ENCODE measurements around the gene TEKTIP1. TPM values are rescaled to one million over a fixed set of nuclear protein-coding genes. Genes with fewer than 3 reads are reported as not detected.

TEKTIP1 gene
- total RNA-seq, 1 experiment from 2014 or later = 0.49 TPM

GRCh38 chr19:3586127-3586626 is 47.2 kb downstream of the TEKTIP1 start:
- intact Hi-C loops (cut with micrococcal nuclease) = no loop called here
- Mint-ChIP-seq H3K36me3 (ENCODE audit: insufficient read depth, unreplicated experiment) (no peaks in the 10 kb centered on the region), H3K27me3 (ENCODE audit: insufficient read depth, unreplicated experiment) (no peaks in the 10 kb centered on the region), H3K4me1 (ENCODE audit: insufficient read depth, unreplicated experiment) (no peaks in the 10 kb centered on the region), H3K27ac (ENCODE audit: low read depth, unreplicated experiment) (no peak overlapping the region), H3K4me3 (ENCODE audit: unreplicated experiment) (no peak overlapping the region), H3K9me3 (ENCODE audit: unreplicated experiment) (no peaks in the 10 kb centered on the region)
- BruUV-seq (replicated peaks) = no TSS peak
- peak; percentile 44 for TF ChIP-seq CTCF (IDR thresholded peaks at IDR 0.05; ENCODE audit: unreplicated experiment)
- ChIA-PET POLR2A (interaction anchor here (1.2 kb wide), 1 partner anchor 13 kb away, joined by 3 read pairs; no protein-coding TSS in a partner anchor), CTCF (interaction anchor here (0.6 kb wide), 2 partner anchors 22 to 323 kb away, joined by 3 read pairs; no protein-coding TSS in a partner anchor)
- no peak for DNase-seq (ENCODE audit: unreplicated experiment)

- Mint-ChIP-seq H3K9me3 (ENCODE audit: unreplicated experiment) (no peaks in the 10 kb centered on the region), H3K36me3 (ENCODE audit: insufficient read depth, unreplicated experiment) (no peaks in the 10 kb centered on the region), H3K27ac (ENCODE audit: low read depth, unreplicated experiment) (no peak overlapping the region), H3K4me3 (ENCODE audit: unreplicated experiment) (no peak overlapping the region), H3K4me1 (ENCODE audit: insufficient read depth, unreplicated experiment) (no peaks in the 10 kb centered on the region), H3K27me3 (ENCODE audit: insufficient read depth, unreplicated experiment) (no peaks in the 10 kb centered on the region)
- ChIA-PET CTCF (interaction anchor here (0.6 kb wide), 2 partner anchors 21 to 278 kb away, joined by 3 read pairs; no protein-coding TSS in a partner anchor), POLR2A (interaction anchor here (1.2 kb wide), 1 partner anchor 13 kb away, joined by 3 read pairs; no protein-coding TSS in a partner anchor)
- intact Hi-C loops (cut with micrococcal nuclease) = no loop called here
- no TSS peak for BruUV-seq (replicated peaks)
- TF ChIP-seq CTCF (IDR thresholded peaks at IDR 0.05; ENCODE audit: unreplicated experiment) = no peak
- DNase-seq (ENCODE audit: unreplicated experiment) = peak; percentile 29
Measured at GRCh38 chr19:3586707-3587346, 47.9 kb downstream of the TEKTIP1 start.

- POLR2A ChIA-PET = no interaction called here
- Mint-ChIP-seq H3K27me3 (ENCODE audit: insufficient read depth, unreplicated experiment) (no peaks in the 10 kb centered on the region), H3K27ac (ENCODE audit: low read depth, unreplicated experiment) (no peak overlapping the region), H3K4me1 (ENCODE audit: insufficient read depth, unreplicated experiment) (no peaks in the 10 kb centered on the region), H3K4me3 (ENCODE audit: unreplicated experiment) (no peak overlapping the region), H3K9me3 (ENCODE audit: unreplicated experiment) (no peaks in the 10 kb centered on the region), H3K36me3 (ENCODE audit: insufficient read depth, unreplicated experiment) (no peaks in the 10 kb centered on the region)
- BruUV-seq (replicated peaks) = no TSS peak
- no peak for DNase-seq (ENCODE audit: unreplicated experiment)
- intact Hi-C loops (cut with micrococcal nuclease) = no loop called here
- no peak for TF ChIP-seq CTCF (IDR thresholded peaks at IDR 0.05; ENCODE audit: unreplicated experiment)
- CTCF ChIA-PET = interaction anchor here (1.0 kb wide), 1 partner anchor 11 kb away, joined by 3 read pairs; no protein-coding TSS in a partner anchor
Measured at GRCh38 chr19:3589439-3589838, 50.5 kb downstream of the TEKTIP1 start.

- H3K27me3 Mint-ChIP-seq (ENCODE audit: insufficient read depth, unreplicated experiment) = no peaks in the 10 kb centered on the region
- intact Hi-C loops (cut with micrococcal nuclease) = no loop called here
- no peaks in the 10 kb centered on the region for H3K4me1 Mint-ChIP-seq (ENCODE audit: insufficient read depth, unreplicated experiment)
- H3K36me3 Mint-ChIP-seq (ENCODE audit: insufficient read depth, unreplicated experiment) = no peaks in the 10 kb centered on the region
- no peaks in the 10 kb centered on the region for H3K9me3 Mint-ChIP-seq (ENCODE audit: unreplicated experiment)
- TF ChIP-seq CTCF (IDR thresholded peaks at IDR 0.05; ENCODE audit: unreplicated experiment) = no peak
- H3K4me3 Mint-ChIP-seq (ENCODE audit: unreplicated experiment) = no peak overlapping the region
- no TSS peak for BruUV-seq (replicated peaks)
- ChIA-PET CTCF (interaction anchor here (0.7 kb wide), 1 partner anchor 656 kb away, joined by 4 read pairs; no protein-coding TSS in a partner anchor), POLR2A (no interaction called here)
- no peak overlapping the region for H3K27ac Mint-ChIP-seq (ENCODE audit: low read depth, unreplicated experiment)
- DNase-seq (ENCODE audit: unreplicated experiment) = no peak
Measured at GRCh38 chr19:3589949-3590348, 51.0 kb downstream of the TEKTIP1 start.
